ENCODE data around the gene PPP2R2D.
"Not testable (repeated sequence)": the region's sequence is repeated elsewhere in the genome, so short reads cannot be mapped to it uniquely, and the experiment has no call there.

PPP2R2D gene

DNA sequence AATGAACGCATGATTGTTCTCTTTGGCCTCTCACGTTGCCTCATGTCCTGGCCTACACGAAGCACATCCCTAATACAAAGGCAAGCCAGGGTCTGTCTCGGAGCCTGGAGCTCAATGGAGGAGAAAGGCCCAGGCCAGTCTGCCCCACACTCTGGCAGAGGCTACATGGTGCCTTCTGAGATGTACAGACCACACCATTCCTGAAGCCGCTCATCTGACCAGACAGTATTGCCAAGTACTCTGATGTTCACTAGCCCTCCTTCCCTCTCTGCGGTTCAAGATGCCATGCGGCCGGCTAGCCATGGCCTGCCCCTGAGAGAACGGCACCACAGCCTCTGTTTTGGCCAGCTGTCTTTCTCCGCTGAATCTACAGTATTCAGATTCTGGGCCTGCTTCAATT, 75.0 kb downstream of the PPP2R2D start:
- DNase-seq (ENCODE audit: low read depth in 2 of 2): no peak

DNA sequence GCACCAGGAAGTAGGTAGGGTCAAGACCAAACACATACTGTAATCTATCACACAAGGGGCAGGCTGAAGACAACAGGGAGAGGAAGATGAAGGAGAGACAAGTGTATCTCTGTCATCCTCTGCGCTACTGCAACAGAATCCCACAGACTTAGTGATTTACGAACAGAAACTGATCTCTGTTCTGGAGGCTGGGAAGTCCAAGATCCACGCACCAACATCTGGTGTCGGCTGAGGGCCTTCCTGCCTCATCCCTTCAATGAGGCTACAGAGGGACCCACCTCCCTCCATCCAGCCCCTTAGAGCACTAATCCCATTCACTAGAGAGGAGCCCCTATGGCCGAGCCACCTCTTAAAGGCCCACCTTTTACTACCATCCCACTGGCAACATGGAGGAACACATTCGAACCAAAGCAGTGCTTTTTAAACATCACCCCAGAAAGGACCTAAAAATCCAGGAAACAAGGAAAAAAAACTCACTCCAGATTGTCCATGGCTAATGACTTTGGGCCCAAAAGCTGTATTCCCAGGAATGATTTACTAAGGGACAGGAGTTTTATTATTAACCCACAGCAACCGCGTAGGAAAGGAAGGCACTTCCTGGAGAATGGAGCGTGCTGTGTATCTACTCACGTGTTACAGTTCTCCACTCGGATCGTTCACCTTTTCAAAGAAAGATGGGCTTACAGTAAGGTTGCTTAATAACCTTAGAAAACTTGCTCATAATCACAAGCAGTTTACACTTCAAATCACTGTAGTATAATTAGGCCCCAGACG, 76.7 kb downstream of the PPP2R2D start:
- no peak for DNase-seq (ENCODE audit: low read depth in 2 of 2)

DNA sequence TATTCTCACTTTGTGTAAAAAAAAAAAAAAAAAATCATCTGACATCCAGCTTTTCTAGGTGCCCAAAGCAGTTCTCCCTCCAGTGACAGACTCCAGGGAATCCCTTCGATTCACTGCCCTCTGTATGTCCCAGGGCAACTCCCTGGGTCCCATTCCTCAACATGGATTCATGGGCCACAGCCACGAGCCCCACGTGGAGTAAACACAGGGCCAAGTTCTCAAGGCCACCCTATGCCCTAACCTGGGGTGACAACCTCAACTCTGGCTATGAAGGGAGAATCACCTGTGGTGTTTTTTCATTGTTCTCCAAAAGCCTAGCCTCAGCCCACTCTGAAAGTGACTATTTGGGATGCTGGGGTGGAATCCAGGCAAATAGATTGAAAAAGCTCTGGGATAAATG, 77.6 kb downstream of the PPP2R2D start:
- DNase-seq (ENCODE audit: low read depth in 2 of 2): no peak

DNA sequence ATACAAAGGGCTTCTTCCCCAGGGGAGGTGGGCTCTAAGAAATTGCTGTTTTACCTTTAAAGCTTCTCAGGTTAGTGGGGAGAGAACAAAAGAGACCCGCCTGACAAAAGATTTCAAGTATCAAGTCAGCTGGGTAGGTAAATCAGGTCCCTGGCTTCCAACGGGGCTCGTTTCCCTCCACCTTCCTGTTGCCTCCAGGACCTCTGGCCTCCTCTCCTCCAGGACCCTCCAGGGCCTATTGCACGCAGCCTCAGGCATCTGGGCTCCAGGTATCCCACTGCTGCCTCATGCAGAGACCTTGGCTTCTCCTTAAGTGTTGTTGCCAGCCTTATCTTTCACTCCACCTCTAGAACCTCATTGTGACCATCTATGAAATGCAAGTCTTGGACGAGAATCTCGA, 78.0 kb downstream of the PPP2R2D start:
- no peak for DNase-seq (ENCODE audit: low read depth in 2 of 2)

DNA sequence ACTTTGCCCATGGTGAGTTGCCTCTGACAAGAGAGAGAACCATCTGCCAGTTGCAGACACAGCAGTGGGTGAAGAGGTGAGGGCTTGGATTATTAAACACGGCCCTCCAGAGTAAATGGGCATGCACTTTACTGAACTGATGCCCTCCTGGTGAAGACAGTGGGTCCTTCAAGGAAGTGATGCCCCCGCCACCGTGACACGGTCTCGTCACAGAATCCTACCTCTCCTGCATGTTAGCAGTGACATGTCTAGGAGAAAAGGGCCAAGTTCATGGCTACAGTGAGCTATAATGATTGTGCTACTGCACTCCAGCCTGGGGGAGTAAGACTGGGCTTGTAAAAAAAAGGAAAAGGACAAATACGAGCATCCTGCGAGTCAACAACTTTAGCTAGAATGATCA, 78.5 kb downstream of the PPP2R2D start:
- DNase-seq (ENCODE audit: low read depth in 2 of 2): no peak

DNA sequence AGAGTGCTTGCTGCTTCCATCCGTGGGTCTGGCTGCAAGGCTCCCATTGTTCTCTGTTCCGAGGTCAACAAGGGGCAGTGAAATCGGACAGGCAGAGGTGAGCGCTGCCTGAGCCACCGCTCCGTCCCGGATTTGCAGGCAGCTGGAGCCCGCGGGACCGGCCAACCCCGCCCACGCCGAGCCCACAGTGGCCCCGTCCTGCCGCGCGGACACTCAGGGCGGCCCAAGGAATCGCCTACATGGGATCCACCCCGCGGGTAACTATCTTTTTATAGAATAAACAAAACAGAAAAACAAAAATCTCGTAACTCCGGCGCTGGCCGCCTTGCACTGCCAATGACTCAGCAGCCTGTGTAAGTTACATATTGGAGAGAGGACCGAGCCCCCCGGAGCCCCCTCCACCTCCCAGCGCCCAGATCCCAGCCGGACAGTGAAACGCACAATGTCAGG, 79.0 kb downstream of the PPP2R2D start:
- DNase-seq (ENCODE audit: low read depth in 2 of 2): no peak

DNA sequence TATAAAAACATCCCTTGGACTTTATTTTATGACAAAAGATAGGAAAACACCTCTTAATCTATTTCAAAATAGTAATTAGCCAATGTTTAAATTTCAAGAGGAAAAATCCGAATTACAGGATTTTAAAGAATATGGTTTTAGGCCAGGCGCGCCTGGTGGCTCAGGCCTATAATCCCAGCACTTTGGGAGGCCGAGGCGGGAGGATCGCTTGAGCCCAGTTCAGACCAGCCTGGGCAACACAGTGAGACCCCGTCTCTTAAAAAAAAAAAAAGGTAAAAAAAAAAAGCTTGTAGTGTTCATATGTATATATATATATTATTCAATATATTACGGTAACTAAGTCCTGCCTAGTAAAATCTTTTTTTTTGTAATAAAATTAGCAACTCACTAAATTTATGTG, 79.5 kb downstream of the PPP2R2D start:
- DNase-seq (ENCODE audit: low read depth in 2 of 2): no peak

DNA sequence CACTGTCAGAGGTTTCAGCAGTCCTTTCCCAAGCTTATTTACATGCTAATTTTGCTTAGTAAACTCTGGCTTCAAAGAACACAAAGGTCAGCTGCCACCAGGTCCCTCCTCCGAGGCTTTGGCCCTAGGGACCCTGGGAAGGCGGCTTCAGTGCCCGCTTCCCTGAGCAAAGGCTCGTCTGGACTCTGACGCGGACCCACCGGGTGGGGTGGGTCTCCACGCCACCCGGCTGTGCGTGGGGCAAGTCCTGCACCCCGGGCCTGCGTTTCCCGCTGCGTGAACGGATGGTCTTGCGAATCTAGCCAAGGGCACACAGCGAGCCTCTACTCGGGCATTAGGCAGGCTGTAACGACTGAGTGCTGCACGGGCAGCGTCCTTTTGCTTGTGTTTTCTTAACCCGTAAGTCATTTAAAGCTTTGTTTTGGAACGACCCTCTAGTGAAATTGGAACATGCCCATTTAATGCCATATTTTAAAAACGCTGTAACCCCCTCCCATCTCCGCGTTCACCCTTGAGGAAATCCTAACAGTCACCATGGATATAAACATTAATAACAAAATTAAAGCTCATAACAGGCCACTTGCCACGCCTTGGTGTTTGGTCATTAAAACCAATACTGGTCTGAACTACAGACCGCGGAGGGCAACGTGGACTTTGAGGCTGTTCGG, 80.1 kb downstream of the PPP2R2D start:
- DNase-seq (ENCODE audit: low read depth in 2 of 2): no peak

DNA sequence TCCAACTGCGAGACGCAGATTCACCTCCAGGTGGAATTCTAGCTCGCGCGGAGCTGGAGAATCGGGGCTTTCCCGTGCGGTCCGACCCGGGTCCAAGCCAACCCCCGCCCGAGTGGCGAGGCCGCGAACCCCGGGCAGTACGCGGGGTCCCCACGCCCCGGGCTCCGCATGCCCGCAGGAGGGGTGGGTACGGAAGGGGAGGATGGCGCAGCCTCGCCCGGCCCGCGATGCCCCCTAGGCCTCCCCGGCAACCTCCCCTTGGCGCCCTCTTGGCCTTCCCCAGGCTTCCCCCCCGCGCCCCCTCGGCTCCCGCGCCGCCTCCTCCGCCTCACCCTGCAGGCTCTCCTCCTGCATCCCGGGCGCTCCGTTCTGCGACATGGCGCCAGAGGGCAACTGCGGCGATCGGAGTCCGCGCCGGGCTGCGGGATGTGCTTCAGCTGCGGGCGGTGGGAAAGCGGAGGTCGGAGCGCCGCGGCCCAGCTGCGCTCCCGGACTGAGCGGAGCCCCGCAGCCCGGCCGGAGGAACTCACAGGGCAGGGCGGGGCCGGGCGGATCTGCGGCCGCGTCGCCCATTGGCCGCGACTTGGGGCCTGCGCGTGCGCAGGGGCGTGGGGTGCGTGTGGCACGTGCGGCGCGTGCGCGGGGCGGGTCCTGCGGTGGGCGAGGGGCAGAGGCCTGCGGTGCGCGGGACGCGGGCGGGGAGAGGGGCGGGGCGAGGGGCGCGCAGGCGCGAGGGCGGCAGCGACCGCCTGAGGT, 80.8 kb downstream of the PPP2R2D start, which contains the start of gene BNIP3:
BNIP3 (minus strand) TSS at position 495 of the 756 bp plus-strand sequence; CDS start at position 378, 117 bp downstream.
- peak; percentile 85 to 87 for DNase-seq (ENCODE audit: low read depth in 2 of 2)

DNA sequence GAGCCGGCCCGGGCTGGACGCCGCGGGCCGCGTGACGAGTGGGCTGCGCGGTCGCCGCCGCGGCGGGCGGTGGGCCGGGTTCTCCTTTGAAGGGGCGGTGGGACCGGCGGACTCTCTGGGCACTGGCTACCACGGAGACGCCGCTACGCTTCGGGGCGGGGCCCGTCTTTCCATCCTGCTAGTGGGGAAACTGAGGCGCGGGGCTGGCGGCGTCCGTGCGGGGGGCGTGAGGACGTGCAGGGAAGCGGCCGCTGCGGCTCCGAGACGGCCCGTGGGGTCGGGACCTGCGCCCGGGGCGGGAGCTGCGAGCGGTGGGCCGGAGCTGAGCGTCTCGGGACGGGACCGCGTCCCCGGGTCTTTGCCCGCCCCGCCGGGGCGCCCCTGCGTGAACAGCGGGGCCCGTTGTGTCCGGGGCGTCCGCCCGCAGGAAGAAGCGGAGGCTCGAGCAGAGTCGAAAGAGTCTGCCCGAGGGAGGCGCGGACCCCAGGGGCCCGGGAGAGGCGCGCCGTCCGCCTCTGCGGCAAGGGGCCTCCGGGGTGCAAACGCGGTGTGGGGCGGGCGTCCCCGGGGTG, 81.5 kb downstream of the PPP2R2D start:
- DNase-seq (ENCODE audit: low read depth in 2 of 2): no peak

DNA sequence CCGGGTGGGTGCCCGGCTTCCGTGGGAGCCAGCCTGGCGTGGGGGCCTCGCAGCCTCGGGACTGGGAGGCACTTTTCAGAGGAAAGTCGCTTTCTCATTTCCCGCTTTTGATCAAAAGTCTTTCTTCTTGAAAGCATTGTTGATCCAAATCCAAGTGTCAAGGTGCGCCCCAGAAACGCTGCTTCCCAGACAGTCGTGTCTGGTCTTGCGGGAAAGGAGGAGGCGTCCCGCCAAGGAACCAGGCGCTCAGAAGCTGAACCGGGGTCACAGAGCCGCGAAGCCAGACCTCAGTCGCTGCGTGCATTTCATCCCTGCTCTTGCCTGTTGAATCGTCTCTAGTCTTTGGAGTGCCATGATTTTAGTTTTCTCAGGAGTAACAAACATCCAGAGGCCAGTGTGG, 82.0 kb downstream of the PPP2R2D start:
- DNase-seq (ENCODE audit: low read depth in 2 of 2): no peak

DNA sequence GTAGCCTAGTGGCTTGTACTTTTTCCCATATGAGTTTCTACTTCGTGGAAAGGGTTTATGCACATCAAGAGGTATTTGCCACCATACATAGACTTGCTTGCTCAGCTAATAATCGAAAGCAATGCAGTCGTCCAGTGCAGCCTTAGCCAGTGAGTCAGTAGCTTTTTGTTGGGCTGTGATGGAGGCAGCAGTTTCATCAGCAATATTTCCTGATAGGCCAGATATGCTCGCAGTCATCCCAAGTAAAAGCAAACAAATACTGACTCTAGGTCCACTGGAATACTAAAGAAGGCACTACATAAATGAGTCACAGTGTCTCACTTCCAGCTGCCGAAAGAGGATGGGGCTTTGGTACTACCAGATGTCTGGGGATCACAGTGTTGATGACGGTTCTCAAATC, 83.0 kb downstream of the PPP2R2D start:
- no peak for DNase-seq (ENCODE audit: low read depth in 2 of 2)

DNA sequence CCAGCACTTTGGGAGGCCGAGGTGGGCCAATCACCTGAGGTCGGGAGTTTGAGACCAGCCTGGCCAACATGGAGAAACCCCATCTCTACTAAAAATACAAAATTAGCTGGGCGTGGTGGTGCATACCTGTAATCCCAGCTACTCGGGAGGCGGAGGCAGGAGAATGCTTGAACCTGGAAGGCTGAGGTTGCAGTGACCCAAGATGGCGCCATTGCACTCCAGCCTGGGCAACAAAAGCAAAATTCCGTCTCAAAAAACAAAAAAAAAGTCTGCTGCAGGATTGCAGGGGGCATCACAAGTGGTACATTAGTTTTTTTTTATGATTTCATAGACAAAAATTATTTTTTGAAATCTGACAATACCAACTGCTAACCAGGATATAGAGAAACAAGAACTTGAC, 86.0 kb downstream of the PPP2R2D start:
- DNase-seq (ENCODE audit: low read depth in 2 of 2): not testable (repeated sequence)

DNA sequence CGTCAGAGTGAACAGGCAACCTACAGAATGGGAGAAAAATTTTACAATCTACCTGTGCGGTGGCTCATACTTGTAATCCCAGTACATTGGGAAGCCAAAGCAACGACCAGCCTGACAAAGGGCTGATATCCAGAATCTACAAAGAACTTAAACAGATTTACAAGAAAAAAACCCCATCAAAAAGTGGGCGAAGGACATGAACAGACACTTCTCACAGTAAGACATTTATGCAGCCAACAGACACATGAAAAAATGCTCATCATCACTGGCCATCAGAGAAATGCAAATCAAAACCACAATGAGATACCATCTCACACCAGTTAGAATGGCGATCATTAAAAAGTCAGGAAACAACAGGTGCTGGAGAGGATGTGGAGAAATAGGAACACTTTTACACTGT, 86.5 kb downstream of the PPP2R2D start:
- DNase-seq (ENCODE audit: low read depth in 2 of 2): not testable (repeated sequence)

DNA sequence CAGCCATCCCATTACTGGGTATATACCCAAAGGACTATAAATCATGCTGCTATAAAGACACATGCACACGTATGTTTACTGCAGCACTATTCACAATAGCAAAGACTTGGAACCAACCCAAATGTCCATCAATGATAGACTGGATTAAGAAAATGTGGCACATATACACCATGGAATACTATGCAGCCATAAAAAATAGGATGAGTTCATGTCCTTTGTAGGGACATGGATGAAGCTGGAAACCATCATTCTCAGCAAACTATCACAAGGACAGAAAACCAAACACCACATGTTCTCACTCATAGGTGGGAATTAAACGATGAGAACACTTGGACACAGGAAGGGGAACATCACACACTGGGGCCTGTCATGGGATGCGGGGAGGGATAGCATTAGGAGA, 87.0 kb downstream of the PPP2R2D start:
- DNase-seq (ENCODE audit: low read depth in 2 of 2): not testable (repeated sequence)

DNA sequence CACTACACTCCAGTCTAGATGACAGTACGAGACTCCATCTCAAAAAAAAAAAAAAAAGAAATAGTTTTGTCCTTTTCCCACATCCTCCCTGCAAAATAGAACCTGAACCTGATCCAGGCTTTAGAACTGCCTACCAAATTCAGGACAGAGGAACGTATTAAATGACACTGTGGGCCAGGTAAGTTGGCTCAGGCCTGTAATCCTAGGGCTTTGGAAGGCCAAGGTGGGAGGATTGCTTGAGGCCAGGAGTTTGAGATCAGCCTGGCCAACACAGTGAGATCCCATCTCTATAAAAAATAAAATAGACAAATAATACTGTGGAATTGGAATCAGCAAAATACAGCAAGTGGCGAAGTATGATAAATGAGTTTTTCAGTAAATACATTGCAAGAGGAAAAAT, 90.9 kb downstream of the PPP2R2D start:
- DNase-seq (ENCODE audit: low read depth in 2 of 2): no peak

DNA sequence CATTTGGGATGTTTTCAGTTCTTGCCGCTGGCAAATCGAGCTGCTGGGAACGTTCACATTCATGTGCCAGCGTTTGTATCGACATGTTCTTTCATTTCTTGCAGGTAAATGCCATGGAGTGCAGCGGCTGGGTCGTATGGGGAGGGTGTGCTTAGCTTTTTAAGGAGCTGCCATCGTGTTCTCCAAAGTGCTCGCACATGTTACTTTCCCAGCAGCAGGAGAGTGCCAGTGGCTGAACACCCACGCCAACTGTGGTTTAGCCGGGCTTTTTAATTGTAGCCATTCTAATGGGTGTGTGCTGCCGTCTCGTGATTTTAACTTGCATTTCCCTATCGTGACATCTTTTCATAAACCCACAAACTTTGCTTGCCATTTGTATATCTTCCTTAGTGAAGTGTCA, 92.5 kb downstream of the PPP2R2D start:
- DNase-seq (ENCODE audit: low read depth in 2 of 2): no peak

DNA sequence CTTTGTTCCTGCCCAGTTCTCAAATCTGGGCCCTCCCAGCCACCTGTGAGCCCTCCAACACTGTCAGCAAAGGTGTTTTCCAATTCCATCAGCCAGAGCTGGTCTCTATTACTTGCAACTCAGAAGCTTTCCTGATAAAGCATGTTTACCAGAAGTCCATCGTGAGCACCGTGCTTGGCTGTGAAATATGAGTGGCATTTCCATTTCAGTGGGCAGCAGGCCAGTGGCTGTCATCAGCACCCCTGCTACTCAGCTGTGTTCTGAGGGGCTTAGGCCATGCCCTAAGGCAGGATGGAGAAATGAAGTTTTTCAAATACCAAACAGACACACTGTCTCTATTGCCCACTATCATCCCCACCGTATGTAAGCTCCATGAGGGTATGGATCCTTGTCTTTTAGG, 93.6 kb downstream of the PPP2R2D start:
- no peak for DNase-seq (ENCODE audit: low read depth in 2 of 2)

DNA sequence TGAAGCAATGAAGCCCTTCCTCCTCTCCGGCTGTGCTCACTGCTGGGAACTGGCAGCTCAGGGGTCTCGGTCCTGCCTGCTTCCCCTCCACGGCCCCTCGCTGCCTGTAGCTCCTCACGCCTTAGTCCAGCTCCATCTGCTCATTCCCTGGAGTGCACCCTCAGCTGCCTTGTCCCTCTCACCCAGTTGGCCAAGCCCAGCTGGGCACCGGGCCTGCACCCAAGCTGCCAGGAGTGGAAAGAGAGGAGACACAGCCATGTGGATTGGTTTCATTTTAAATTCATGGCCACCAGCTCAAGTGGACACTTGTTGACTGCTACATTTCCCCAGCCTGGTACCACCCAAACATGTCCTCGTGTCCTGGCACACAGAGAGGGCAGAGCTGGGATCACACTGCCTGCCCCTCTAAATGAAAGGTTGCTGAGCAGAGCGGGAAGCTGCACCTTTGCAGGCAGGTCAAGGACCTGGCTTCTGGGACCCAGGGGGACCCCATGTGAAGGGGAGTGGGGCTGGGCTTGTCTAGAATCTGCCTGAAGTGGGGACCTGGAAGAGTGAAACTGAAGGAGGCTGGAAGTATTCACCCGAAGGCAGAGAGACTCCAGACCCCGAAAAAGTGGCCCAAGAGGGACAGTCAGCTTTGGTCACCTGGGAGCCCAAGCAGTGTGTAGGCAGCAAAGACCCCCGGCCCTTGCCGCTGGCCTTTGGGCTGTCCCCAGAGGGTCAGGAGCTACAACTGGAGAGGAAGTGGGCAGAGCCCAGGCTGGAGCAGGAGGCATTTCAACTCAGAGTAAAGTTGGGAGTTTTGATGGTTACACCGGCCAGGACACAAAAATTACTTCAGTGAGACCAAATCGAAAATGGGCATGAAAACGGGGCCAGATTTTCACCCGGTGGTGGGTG, 95.9 kb downstream of the PPP2R2D start:
- no peak for DNase-seq (ENCODE audit: low read depth in 2 of 2)

DNA sequence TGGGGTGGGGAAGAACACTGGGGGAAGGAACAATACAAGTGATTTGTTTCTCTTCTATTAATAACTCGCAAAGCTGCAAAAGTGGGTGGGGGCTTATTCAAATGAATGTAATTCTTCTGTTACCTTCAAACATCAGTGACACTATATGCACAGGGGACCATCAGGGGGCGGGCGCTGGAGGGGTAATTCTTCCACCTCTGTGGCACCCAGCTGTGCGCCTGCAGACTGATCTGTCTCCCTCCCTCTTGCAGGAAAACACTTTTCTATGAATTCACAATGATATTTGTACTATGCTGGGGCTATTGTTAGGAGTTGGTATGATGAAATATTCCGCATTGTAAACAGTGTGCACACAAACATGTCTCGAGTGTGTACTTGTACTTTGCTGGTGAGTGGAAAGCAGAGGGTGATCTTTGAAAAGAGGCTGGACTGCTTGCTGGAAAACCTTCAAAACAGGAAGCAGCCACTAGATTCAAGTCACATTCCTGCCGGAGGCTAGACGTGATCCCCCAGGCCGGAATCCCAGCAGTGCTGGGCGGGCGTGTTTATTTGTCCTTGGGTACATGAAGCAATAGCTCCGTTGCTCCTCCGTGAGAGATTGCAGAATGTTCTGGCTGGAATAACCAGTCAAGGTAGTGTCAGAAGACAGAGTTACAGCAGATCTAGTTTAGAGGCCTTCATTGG, 96.7 kb downstream of the PPP2R2D start:
- DNase-seq (ENCODE audit: low read depth in 2 of 2): no peak
